Kidney capillary endothelial cell (primary cell): ENCODE results near the gene TBRG1.

Experiments used
- DNase-seq: peaks from one replicate; pipeline ENCODE4 v3.0.0-alpha.2; 2018; ENCODE audit warnings: low spot score

The TBRG1 gene

DNA sequence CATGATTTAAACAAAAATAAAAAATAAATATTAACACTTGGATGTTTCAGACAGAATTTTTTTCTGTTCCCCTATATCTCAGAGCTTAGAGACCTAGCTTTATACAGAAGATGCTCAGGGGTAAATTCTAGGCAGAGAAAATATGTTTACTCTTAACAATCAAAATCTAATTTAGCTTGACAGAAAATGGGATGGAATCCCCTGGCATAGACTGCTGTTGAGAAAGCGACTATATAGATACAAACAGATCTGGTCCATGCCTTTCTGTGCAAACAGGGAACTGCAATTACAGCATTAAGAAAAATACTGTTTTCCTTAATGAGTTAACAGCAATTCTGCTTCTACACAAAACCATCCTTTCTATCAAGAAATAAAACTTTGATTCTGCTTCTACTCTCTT, 36.3 kb downstream of the TBRG1 start:
- DNase-seq: no peak

DNA sequence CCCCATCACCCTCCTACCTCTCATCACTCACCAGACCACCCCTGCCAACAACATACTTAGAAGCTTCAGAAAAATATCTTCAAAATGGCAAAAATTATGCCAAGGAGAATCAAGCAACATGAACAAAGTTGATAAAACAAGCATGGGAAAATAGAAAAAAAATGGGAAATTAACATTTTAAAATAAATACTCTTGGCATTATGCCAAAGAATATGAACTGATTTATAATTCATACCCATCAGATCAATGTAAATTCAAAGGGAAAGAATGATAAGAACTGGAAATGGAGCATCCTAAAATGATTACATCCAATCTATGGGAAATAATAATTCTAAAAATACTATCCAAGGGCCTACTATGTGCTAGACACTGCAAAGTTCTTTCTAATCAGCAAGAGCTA, 38.9 kb downstream of the TBRG1 start:
- no peak for DNase-seq

DNA sequence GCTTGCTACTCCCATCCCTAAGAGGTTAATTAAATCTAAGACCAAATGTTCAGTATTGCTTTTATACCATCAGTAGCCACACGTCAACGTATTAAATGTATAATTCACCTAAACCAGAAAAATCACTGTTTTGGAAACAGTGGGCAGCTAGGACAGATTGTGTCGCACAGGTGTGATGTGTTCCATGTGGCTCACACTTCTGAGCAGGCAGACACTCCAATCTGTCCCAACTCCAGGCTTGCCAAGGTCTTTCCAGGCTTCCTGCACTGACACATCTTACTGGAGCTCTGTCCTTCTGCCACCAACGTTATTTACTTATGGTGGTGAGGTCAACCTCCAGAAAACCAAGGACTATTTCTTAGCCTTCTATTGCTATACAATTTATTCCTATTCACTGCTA, 39.4 kb downstream of the TBRG1 start:
- no peak for DNase-seq

DNA sequence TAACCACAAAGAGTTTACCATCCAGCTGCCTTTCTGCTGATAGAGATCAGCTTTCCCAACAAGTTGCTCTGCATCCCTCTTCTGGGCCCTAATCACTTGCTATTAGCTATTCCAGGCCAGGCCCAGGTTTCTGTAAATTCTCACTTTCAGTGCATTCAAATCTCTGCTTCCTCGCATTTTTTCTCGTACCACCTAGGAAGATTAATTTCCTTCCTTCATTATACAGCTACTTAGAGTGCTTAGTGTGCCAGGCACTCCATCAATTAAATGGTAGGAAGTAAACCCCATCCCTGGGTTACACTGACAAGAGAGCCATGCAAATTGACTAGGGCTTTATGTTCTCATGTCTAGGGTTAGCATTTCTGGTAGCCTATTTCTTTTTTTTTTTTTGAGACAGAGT, 41.2 kb downstream of the TBRG1 start:
- DNase-seq: no peak

DNA sequence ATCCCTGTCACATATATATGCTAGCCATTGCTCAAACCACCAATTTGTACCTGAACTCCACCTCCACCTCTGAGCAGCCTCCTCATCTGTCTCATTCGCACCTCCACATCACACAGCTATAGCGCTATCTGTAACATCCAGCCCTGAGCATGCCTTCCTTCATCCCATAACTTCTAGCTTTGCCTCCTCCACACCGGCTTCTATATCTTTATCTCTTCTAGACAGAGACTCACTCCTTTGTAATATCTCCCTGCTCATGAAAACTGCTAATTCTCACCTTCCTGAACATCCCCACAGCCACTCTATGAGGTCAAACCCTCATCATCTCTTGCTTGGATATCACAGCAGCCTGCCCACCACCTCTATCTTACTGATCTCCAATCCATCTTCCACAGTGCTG, 44.9 kb downstream of the TBRG1 start:
- DNase-seq: no peak

DNA sequence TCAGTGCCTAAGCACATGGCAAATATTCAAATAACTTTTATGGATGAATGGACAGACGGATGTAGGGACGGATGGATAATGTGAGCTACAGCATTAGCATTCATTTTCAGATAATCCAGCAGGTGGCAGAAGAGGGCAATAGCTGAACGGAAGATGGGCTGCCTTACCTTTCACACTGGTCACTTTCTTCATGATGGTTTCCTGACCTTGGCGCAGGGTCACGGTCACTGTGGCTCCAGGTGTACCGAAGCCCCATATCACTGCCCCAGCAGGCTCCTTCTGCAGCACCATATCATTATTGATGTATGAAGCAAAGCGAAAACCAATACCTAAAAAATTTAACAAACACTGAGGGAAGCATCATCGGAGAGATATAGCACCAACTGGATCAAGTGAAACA, 46.5 kb downstream of the TBRG1 start:
- peak; percentile 67 for DNase-seq

DNA sequence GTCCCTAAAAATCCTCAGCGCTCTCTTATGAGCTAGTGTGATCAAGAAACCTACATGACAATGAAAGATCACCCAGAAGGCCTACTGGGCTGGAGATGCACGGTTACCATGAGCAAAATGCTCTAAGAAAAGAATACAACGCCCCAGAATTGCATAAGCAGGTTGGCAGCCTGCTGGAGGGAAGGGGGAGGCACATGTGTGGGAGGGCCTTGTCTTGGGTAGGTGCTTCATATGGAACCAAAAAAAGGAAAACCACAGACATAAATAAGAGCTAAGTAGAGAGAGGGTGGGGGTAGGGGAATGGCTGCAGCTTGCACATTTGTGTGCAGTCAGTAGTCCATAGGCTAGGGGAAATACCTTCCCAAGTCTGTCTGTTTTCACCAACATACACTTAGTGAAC, 48.1 kb downstream of the TBRG1 start:
- no peak for DNase-seq

DNA sequence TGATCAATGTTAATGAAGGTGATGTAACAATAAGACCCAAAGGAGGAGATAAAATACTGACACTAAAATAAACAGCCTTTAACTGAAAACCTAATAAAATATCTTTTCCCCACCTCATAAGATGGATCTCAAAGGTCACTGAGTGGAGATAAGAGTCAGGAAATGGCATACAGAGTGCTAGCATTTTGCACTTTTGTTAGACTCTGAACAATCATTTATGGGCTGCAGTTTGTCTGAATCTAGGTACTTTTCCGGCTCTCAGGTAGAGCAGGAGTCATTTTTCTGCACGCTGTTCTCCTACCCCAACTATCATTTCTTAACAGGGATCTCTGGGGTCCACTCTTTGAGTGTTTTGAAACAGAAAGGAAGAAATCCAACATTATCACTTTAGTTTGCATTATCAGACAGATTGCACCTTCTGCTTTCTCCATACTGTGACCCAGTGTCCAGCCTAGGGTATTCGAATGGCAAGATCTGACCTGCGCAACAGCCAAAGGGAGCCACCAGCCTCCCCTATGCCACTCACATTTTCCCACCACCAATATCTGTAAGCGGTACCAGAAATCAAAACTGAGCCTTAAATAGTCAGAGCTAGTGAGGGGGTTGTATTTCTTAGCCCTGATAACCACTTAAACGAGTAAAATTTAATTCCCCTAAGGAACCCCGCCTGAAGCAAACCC, 50.0 kb downstream of the TBRG1 start:
- no peak for DNase-seq

DNA sequence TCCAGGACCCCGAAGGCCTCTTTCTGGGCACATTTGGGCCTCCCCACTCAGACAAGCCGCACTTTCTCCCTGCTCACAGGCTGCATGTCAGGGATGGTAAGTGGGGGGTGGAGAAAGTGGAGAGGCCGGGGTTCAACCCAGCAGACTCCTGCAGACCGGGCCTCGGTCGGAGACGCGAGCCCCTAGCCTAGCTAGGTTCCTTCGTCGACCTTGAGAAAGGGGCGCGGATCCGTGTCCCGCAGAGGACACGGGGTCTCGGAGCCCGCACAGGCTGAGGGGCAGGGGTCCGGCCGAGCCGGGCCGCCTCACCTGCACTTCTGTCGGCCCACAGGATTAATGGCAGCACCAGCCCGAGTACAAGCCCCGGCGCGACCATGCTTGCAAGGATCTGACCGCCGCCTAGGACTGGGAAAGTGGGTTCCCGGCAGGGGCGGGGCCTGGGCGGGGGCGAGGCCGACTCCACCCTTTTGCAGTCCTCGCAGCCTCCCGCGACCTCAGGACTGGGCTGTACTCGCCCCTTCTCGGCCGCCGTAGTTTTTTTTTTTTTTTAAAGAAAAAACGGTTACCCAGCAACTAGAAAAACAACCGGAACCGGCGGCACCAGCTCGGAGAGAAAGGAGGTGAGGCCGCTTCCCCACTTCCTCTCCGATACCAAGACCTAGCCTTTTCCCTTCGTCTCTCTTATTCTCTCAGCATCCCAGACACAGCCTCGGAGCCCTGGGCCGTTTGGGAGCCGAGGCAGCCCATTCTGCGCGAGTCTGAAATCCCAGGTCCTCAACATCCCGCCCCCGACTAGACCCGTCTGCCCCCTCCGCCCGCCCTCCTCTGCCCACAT, 50.9 kb downstream of the TBRG1 start, which contains the start of the genes SIAE and SPA17:
SIAE (minus strand) TSS at position 407 of the 835 bp plus-strand sequence; CDS start at position 376, 31 bp downstream.
SPA17 (plus strand) TSS at position 572 of the 835 bp plus-strand sequence. CDS start 1,361 bp downstream, outside the sequence.
- peak; percentile 88 for DNase-seq

DNA sequence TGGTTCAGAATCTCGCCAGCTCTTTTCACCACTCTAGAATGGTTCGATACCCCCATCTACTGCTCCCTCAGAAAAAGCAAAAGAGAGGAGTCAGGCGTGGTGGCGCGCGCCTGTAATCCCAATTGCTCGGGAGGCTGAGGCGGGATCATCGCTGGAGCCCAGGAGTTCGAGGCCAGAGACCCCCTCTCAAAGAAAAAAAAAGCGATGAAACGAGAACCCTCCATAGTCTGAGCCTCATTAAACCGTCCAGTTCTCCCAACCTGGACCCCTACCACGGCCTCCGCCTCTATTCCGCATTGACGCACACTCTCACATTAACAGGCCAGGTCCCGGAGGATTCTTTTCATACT, 51.5 kb downstream of the TBRG1 start:
- no peak for DNase-seq

DNA sequence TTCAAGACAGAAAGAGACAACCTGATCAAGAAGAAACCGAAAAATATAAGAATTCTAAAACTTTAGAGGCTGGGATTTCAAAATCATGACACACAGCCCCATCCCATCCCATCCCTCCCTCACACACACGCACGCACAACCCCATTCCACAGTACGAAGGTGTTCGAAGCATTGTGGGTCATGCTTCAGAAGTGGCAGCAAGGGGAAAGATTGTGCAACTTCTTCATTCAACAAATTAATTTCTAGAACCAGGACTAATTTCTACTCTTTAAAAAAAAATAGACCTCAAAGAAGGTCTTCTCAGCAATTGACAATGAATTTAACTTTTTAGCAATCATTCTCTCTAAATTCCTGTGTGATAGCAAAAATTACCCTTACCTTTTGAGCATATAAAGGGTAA, 51.9 kb downstream of the TBRG1 start:
- no peak for DNase-seq

DNA sequence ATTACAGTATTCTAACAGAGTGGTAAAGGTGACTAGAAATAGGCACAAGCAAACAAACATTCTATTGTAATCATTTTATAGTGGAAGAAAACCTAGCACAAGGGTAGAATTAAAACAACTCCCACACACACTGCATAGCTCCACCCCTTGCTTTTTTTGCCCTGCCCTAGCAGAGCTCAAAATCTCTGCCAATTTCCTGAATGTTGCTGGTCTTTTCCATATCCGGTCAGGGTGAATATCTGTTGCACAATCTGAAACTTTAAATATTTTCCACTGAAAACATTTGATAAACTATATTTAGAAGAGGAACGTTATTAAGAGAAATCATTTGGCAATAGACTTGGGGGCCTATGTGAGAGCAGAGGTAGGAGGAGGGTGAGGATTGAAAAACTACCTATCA, 53.7 kb downstream of the TBRG1 start:
- DNase-seq: no peak

DNA sequence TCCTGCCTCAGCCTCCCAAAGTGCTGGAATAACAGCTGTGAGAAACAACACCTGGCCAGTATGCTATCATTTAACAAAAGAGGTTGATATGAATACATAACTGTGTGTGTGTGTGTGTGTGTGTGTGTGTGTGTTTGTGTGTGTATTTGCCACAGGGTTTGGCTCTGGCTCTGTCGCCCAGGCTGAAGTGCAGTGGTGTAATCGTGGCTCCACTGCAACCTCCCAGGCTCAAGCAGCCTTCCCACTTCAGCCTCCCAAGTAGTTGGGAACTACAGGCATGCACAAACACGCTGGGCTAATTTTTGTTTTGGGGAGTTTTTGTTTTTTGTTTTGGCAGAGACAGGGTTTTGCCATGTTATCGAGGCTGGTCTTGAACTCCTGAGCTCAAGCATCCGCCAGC, 55.8 kb downstream of the TBRG1 start:
- no peak for DNase-seq

DNA sequence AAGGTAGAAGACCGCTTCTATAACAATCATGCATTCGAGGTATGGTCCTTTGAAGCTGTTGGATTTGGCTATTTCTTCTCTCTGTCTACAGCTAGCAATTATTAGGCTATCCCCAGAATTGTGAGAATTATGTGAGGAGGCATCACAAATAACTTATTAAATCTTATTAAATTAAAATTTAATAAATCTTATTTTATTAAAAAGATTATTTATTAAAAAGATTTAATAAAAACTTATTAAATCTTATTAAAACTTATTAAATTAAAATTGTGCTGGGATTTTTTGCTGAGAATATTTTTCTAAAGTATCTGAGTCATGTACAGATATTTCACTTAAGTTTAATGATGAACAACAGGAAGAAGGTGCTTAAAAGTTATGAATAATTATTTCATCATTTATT, 58.8 kb downstream of the TBRG1 start:
- DNase-seq: no peak

DNA sequence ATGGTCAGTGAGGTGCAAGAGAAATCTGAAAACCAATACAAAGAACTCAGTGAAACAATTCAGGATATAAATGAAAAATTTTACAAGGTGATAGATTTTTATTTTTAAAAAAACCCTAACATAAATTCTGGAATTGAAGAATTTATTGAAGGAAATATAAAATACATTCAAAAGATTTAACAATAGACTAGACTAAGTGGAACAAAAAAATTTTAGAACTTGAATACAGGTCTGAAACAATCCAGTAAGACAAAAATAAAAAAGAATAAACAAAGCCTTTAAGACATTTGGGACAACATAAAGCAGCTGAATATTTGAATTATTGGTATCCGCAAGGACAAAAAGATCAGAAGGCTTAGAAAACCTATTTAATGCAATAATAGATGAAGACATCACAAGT, 59.8 kb downstream of the TBRG1 start:
- DNase-seq: no peak
